ENCODE results near the gene MFN2.

MFN2 gene

GRCh38 chr1:11960715-11961114 is 19.5 kb upstream of the MFN2 start:
- DNase-seq: no peak

- no peak for DNase-seq
These were observed 19.0 kb upstream of the MFN2 start for GRCh38 chr1:11961230-11961629.

- no peak for DNase-seq
These were observed 16.6 kb upstream of the MFN2 start for GRCh38 chr1:11963622-11964021.

- DNase-seq: no peak
These were observed 15.6 kb upstream of the MFN2 start for GRCh38 chr1:11964656-11965055.

- DNase-seq: no peak
These were observed 13.2 kb upstream of the MFN2 start for GRCh38 chr1:11967028-11967547.

- DNase-seq: no peak
These were observed 9.6 kb upstream of the MFN2 start for GRCh38 chr1:11970441-11971185.

GRCh38 chr1:11977625-11978024 is 2.6 kb upstream of the MFN2 start:
- no peak for DNase-seq

- DNase-seq: no peak
These were observed 1.9 kb upstream of the MFN2 start for GRCh38 chr1:11978301-11978700.

- no peak for DNase-seq
These were observed 1.0 kb upstream of the MFN2 start for GRCh38 chr1:11979028-11979850.

- no peak for DNase-seq
These were observed 380 bp downstream of the MFN2 start for GRCh38 chr1:11980676-11980972.

GRCh38 chr1:11981378-11982009 is 1.2 kb downstream of the MFN2 start:
- DNase-seq: no peak

GRCh38 chr1:11982010-11982392 is 1.8 kb downstream of the MFN2 start:
- no peak for DNase-seq

- no peak for DNase-seq
These were observed 3.9 kb downstream of the MFN2 start for GRCh38 chr1:11984121-11984520.

GRCh38 chr1:11984576-11984975 is 4.3 kb downstream of the MFN2 start:
- no peak for DNase-seq

- no peak for DNase-seq
These were observed 4.9 kb downstream of the MFN2 start for GRCh38 chr1:11985171-11985570.

GRCh38 chr1:11985851-11986250 is 5.6 kb downstream of the MFN2 start:
- DNase-seq: no peak

GRCh38 chr1:11989669-11990068 is 9.4 kb downstream of the MFN2 start:
- DNase-seq: no peak

GRCh38 chr1:11990303-11991032 is 10.2 kb downstream of the MFN2 start:
- DNase-seq: no peak

GRCh38 chr1:11991969-11992676 is 11.9 kb downstream of the MFN2 start:
- DNase-seq: no peak

GRCh38 chr1:11997081-11997850 is 17.0 kb downstream of the MFN2 start:
- DNase-seq: no peak

GRCh38 chr1:11998636-11999035 is 18.4 kb downstream of the MFN2 start:
- no peak for DNase-seq

- no peak for DNase-seq
These were observed 19.0 kb downstream of the MFN2 start for GRCh38 chr1:11999236-11999635.

All from stimulated activated CD8-positive, alpha-beta memory T cell treated with anti-CD3 and anti-CD28 coated beads, Interleukin-4, amount 100 ng/mL, for 48 hours (primary cell).